GM18873 (cell line): Measurements from ENCODE around the gene FHOD3.
"Not testable (repeated sequence)": the region's sequence is repeated elsewhere in the genome, so short reads cannot be mapped to it uniquely, and the experiment has no call there.

ENCODE experiments used
- ATAC-seq: cut with Tn5 transposase; IDR thresholded peaks from one replicate; pipeline ENCODE4 v1.9.1; 2021; ENCODE audit warnings: mild to moderate bottlenecking, moderate library complexity, moderate number of reproducible peaks; ENCODE audit not compliant: unreplicated experiment, low FRiP score

The FHOD3 gene

DNA sequence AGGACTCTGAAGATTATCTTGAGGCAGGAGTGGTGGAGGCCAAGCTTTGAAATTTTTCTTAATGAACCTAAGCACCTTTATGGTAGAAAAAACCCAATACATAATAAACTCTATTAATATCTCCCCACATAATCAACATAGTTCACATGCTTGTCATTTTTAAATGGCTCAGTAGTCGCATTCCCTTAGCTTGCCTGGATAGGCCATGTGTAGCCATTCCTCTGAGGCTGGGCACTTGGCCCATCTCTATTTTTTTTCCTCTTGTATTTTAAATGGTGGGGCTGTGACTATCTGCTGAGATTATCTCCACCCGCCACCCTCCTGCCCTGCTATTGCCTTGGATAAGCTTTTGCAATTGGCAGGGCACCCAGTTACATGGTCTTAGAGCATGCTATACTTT is 143.1 kb downstream of the FHOD3 start:
- no peak for ATAC-seq

- ATAC-seq = no peak
Measured at GRCh38 chr18:36441426-36442240, 144.1 kb downstream of the FHOD3 start.

GRCh38 chr18:36442717-36443116 is 145.2 kb downstream of the FHOD3 start:
- ATAC-seq = no peak

DNA sequence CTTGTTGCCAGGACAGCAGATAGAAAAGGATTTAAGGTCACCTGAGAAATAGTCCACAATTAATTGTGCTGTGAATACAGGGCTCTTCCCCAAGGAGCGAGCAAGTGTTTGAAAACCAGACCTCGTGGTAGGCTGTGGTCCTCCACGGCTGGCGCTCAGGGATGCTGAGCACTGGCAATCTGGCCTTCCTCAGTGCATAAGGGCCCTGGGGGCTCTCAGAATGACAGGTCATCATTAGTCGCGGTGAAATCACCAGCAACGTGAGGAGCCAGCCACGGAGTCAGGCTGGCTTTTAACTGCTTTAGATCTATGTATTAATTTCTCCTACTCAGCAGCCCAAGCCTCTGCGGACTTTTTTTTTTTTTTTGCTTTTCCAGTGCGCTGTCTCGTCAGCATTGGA is 148.5 kb downstream of the FHOD3 start:
- no peak for ATAC-seq

DNA sequence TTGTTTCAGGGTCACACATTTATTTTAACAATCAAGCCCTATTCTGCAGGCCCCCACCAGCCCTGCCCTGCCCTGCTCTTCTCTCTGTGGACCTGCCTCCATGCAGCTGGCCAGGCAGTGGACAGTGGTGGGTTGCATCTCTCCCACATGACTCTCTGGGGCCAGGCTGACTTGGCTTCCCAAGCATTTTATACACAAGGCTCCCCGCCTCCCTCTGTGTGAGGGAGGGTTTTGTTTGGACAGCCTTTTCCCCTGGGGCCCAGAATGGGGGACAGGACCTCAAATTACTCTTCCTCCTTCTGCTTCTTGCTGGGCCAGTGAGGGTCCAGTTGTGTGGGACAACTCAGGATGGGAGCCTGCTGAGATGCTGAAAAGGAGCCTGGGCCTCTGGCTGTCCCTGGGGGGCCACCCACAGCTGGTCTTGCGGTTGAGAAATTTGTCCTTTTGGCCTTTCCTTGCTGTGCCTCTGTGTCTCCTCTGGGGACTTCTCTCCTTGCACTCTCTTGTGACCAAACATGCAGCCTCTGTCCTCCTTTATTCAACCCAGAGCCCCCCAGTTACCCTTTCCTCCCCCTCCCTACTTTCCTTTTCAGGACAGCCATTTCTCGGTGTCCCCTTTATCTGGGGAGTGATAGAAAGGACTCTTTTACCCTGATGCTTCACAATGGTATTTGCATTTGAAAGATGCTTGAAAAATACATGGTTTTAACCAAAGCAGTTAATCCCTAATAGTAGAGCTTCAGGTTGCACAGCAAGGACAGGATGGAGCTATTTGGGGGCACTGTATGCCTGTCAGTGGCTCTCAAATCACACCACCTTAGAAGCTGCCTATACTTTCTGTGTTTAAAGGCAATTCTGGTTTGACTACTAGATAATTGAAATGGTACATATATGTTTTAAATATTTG is 151.1 kb downstream of the FHOD3 start:
- no peak for ATAC-seq

DNA sequence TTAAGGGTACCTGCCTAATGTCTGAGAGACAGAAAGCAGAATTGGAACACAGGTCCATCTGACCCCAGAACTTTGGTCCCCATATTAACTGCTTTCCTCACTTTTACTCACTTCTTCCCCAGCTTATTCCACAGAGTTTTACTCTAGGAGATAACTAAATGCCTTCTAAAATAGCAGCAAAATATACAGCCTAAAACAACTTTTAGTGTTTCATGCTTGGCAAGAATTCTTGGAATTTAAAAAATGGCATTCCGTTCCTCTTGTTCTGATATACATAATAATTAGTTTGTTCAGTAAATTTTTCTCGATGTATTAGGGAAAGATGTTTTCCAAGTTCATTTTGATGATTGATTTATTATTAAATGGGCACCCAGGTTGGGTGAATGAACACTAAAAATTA is 151.9 kb downstream of the FHOD3 start:
- ATAC-seq = no peak

- no peak for ATAC-seq
Measured at GRCh38 chr18:36450264-36450663, 152.8 kb downstream of the FHOD3 start.

DNA sequence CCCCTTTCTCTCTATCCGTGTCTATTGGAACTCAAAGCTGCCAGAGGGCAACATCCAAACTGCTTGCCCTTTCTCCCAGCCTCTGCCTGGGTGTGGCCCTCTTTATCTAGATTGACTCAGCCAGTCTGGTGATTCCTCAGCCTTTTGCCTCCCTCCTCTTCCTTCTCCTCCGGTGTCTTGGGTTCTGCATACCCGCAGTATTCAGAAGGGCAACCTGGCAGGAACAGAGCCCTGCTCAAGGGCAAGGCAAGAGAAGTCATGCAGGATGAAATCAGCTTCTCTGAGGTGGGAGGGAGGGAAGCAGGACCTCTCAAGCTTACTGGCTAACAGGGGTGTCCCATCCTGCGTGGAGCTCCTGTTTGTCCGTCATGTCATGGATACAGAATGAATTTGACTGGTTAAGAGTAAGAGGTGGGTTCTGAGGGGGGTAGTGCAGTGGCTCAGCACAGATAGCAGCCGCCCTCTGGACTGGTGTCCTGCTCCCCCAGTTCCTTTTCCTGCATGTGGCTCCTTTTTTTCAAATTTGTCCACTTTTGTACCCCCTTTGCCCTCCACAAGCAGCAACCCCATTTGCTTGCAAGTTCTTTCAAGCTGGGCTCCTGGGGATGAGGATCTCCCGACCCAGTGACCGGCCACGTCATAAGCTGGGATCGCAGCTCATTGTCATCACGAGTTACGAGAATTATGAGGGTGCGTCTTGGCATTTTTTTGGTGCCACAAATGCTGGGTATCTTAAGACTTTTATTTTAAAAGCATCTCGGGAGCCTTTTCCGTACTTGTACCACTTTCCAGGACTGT is 154.1 kb downstream of the FHOD3 start:
- no peak for ATAC-seq

DNA sequence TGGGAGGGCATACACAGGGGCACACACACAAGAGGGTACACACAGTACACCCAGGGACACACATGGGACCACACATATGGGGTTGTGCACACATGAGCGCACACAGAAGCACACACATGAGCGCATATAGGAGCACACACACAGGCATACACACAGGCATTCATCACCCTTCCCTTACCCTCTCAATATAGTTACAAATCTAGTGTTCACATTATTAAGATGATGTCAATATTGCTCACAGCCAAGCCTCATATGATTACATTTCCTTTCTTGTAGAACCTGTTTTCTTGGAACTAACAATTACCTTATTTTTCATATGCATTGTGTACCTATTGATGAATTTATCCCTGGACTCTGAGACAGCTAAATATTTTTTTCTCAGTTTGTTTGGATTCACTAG is 156.7 kb downstream of the FHOD3 start:
- no peak for ATAC-seq

- ATAC-seq = no peak
Measured at GRCh38 chr18:36454848-36455458, 157.4 kb downstream of the FHOD3 start.

GRCh38 chr18:36455931-36456330 is 158.4 kb downstream of the FHOD3 start:
- no peak for ATAC-seq

GRCh38 chr18:36456622-36457021 is 159.1 kb downstream of the FHOD3 start:
- ATAC-seq = no peak

DNA sequence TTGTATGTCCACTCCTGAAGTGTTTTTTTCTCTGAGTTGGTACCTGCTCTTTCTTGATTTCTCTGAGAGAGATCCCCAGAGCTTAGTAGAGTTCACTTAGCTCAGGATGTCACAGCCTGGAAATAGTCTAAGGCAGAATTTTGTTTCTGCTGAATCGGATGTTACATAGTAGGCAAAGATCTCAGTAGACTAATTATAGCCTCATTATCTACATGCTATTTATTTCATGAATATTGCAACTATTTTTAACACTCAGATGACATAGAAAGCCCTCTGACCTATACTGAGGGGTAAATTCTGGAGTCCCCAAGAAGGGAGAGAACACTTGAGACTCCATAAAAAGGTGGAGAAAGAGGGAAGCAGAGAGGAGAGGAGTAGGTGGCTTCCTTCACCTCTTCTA is 160.2 kb downstream of the FHOD3 start:
- no peak for ATAC-seq

GRCh38 chr18:36458306-36458705 is 160.8 kb downstream of the FHOD3 start:
- no peak for ATAC-seq

DNA sequence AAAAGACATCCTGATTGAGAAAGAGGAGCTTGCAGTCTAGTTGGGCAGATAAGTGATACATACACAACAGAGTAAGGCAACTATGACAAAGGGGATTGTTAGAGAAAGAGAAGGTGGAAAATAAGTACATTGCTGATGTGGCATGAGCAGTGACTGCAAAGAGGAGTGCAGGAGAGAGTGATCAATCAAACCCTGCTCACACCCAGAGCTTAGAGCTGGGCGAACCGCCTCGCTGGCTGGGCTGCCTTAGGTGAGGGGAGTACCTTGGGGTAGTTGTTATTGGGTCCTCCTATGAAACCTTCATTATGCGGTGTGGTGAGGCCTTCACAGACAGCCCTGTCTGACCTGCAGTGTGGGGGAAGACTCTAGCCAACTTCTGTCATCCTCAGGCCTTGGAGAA is 161.7 kb downstream of the FHOD3 start:
- ATAC-seq = no peak

DNA sequence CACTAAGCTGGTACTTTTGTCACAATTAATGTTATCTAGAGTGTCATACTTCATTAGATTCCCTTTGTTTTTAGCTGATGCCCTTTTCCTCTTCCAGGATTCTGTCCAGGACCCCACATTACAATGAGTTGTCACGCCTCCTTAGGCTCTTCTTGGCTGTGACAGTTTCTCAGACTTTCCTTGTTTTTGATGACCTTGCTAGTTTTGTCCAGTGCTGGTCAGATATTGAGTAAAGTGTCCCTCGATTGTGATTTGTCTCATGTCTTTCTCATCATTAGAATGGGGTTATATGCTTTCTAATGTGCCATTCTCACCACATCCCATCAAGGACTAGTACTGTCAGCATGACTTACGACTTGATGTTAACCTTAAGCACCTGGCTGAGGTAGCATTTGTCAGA is 162.3 kb downstream of the FHOD3 start:
- ATAC-seq = no peak

DNA sequence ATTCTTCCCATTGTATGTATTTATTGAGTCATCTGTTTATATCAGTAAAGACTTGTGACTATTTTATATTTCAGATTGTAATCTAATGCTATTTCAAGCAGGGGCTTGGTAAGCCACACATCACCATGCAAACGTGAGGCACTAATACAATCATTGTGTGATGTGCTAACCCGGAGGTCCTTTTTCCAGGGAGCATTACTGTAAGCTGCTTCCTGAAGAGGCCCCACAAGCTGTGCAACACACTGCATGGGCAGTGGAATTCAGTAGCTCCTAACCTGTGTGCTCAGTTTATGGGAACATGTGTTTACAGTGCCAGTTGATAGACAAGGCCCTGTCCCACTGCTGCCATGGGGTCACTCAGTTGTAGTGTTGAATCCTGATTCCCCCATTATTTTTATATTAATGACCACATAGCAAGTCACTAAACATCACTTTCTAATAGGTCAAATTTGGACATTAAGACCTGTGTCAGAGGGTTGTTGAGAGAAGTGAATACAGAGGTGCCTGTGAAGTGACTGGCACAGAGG is 162.9 kb downstream of the FHOD3 start:
- no peak for ATAC-seq

DNA sequence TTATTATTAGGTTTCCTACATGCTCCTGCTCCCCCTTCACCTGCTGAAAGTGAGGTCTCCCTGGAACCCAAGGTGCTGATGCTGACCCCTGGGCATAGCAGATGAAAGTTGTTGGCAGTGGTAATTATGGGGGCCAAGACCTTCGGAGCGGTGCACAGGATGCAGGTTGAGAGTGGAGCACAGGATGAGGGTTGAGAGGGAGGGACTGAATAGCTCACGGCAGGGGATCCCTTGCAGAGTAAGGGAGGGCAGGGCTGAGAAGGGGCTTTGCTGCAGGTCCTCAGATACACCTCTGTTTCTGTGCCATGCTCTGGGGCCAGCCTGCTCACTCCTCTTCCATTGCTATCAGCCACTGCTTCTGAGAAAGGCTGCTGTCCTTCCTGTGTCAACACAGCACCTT is 163.3 kb downstream of the FHOD3 start:
- ATAC-seq = no peak

GRCh38 chr18:36461551-36461987 is 164.1 kb downstream of the FHOD3 start:
- no peak for ATAC-seq

DNA sequence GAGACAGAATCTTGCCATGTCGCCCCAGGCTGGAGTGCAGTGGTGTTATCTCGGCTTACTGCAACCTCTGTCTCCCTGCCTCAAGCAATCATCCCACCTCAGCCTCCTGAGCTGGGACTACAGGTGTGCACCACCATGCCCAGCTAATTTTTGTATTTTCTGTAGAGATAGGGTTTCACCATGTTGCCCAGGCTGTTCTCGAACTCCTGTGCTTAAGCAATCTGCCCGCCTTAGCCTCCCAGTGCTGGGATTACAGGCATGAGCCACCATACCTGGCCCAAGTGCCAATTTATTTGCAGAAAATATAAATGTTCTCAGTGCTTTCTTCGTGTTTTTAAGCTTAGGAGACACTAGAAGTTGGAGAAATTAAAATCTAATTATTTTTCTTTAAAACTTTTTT is 166.0 kb downstream of the FHOD3 start:
- ATAC-seq = not testable (repeated sequence)
